NCI-H2171 (cell line): ENCODE measurements around the gene SIL1.

ENCODE experiments used
- DNase-seq: peaks from one replicate; lab custom pipeline; 2025; lab: John Stamatoyannopoulos, UW

SIL1 gene

DNA sequence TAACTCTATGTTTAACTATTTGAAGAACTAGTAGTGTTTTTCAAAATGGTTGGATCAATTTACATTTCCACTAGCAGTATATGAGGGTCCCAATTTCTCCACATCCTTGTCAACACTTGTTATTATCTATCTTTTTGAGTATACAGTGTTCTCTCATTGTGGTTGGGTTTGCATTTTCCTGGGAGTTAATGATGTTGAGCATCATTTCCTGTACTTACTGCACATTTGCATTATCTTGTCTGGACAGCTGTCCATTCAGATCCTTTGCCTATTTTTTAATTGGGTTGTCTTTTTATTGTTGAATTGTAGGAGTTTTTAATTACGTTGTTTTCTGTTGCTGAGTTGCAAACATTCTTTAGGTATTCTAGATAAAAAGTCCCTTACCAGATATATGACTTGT, 219.6 kb downstream of the SIL1 start:
- no peak for DNase-seq

DNA sequence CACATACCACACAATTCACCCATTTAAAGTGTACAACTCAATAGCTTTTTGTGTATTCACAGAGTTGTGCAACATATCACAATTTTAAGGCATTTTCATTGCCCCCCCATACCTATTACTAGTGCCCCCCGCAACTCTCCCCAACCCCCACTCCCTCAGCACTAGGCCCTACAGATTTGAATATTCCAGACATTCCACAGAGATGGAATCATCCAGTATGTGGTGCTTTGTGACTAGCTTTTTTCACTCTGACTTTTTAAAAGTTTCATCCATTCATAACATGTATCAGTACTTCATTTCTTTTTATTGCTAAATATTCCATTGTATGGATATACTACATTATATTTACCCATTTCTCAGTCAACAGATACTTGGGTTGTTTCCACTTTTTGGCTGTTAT, 220.1 kb downstream of the SIL1 start:
- DNase-seq, result no peak

DNA sequence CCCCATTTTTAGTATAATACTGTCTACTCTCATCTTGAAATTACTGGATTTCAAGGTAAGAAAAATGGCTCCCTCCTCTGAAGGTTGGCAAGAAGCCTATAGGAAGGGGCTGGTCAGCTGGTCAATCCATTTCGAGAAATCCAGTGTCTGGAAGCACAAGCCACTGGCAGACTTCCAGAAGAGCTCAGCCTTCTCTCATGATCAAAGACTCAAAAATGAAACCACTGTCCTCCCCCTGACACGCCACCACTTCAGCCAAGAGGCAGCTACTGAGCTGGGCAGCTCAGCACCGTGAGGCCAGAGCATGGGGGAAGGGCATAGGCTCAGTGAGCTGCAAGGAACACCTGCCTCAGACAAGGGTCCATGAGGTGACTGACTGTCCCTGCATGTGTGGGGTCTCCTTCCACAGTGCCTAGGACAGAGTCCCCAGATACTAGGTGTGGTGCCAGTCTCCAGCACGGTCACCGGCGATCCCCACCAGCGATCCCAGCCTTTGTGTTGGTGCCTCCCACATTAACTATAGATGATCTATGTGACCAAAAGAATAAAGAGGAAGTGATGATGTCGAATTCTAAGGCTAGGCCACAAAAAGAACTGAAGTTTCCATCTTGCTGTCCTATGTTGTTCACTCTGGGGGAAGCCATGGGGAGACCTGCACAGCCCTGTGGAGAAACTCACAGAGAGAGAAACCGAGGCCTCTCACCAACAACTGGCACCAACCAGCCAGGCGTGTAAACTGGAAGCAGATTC, 222.9 kb downstream of the SIL1 start:
- no peak for DNase-seq

DNA sequence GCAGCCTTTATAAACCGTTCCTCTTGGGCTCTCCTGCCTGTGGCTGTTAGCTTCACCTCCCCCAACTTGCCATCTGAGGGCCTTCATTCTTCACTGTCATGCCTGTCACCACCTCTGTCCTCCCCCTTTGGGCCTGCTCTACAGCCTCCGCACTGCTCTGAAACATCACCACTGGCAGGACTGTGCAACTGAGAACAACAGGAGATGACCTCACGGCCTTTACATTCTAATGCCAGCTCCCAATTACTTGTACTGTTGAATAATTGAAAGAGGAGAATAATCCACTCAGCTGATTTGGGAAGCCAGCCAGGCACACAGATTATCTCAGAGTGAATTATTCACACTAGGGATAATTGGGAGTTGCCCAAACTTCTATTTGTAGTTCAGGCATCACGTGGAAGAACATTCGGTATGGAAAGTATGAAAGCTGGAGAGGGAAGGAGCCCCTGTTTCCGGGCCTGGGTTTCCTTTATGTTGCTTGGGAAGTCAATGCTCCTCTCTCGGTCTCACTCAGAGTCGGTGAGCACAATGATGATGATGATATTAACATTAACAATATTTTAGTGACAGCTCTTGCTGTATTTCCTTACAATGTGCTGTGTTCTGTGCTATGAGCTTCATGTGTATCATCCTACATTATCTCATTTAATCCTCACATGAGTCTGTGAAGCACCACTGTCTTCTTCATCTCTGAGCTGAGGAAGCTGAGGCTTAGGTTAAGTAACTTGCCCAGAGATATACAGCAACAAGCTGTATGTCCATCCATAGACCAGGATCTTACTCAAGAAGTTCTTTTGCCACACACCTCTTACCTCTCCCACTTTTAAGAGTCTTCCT, 223.7 kb downstream of the SIL1 start:
- DNase-seq, result no peak

DNA sequence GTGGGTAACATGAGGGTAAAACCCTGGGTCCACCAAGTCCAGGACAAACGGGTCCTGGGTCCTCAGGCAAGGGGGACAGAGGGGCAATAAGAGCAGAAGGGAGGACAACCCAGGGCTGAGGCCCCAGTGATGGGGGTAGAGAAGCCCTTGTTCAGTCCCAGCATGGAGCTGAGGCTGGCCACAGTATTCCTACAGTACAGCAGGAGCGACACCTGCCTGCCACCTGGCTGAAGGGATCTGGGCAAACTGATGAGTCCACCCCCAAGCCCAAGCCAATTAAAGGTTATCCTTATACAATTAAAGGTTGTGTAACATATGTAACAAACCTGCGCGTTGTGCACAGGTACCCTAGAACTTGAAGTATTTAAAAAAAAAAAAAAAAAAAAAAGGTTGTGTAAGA, 225.3 kb downstream of the SIL1 start:
- no peak for DNase-seq

DNA sequence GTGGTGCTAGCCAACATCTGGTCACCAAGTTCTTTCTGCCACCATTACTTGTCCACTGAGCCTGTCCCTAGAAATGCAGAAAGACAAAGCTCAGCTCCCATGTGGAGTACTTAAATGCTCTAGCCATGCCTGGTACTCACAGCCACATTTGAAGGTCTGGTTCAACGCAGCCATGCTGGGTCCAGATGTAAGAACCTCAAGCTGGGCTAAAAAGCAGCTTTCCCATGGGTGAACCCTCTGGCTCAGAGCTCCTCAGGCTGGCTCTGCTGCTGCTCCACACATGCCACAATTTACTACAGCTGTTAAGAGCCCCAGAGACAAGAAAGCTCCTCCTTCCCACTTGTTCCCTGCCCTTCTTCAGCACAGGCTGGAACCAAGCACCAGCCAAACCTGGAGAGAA, 225.9 kb downstream of the SIL1 start:
- no peak for DNase-seq

DNA sequence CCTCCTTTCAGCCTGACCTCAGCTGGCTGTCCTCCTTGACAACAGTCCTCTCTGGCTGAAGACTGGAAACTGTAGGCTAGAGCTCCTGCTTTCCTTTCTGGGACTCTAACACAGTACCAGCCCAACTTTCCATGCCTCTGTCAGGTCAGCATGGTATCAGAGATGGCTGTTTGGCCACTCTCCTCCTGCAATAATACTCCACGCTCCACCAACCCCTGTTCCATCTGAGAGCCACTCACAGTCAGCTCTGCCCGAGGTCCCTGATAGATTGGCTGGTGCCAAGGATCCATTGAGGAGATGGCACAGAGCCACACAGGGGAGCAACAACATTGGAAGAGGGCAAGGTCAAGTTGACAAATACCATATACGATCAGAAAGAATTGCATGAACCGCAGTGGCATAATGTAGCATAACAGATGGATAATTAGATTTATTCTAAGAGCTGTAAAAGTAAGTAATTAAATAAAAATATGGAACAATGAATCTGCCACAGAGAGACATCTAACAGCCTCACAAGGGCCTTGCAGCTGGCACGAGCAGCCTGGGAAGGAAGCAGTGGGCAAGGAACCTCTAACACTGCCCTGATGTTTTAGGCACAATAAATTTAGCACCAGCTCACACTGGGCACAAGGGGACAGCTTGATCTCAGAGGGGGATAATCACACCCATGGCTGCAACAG, 228.7 kb downstream of the SIL1 start:
- DNase-seq, result no peak

DNA sequence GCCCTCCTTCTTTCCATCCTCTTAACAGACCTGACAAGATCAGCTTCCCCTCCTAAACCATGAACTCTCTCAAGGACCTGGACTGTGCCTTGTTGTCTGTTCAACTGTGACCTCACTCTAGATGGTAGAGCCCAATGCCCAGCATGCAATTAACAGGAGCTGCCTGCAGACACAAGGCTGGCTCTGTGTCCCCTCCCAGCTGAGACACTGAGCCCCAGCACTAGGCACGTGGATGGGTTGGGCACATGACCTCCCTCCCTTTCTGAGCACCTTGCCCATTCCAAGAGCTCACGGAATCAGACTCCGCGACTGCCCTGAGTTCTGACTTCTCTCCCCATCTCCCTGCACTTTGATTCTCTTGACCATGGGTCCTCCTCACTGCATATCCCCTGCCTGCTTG, 229.6 kb downstream of the SIL1 start:
- DNase-seq, result no peak

DNA sequence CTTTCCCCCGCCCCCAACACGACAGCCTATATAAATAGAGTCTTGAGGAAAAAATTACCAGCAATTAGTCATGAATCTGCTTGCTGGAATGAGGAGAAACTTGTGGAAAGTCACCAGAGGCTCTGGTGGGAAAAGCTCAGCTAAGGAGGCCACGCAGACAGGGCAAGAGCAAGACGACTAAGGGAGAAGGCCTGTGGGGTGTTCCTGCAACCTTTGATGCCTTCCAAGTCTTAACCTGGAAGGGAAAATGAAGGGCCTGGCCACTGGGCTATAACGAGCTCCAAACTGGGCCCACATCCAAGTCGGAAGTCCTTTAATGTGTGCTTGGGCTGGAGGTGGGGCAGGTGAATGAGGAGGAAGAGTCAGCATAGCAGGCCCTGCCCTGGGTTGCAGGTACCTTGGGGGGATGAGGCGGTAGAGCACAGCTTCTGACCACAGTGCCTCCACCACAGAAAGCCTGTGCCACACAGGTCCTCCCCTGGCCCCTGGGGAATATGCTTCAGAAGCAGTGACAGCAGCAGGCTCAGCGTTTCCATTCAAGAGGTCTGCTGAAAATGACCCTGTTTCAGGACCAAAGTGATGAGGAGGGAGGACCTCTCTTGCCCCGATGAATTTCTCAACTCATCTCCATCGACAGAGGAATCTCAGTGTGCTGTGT, 230.2 kb downstream of the SIL1 start:
- DNase-seq, result no peak

DNA sequence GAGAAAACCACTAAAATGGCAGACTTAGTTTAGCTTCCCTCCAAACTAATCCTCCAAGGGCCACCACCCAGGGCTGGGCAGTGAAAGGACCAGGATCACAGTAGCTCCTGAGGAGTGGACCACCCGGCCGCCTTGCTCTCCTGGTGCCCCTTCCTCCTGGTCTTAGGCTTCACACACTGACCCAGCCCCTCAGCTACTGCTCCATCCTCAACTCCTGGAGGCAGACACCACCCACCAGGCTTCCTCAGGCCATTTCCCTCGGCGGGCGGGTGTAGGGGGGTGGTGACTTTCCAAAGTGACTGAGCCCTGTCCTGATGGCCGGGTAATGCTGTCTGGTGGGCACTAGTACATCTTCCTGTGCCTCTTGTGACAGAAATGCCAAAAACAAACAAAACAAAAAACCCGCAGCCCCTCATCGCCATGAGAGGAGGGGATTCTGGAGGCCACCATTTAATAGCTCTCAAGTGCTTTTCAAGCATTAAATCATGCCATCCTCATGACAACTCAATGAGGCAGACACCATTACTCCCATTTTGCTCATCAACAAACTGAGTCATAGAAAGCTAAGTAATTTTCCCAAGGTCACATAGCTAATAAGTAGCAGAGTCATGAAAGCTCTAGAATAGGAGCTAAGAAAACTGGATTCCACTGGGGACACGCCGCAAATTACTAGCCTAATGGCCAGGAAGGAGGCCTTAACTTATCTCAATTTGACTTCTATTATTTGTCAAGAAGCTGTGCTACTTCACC, 231.8 kb downstream of the SIL1 start:
- DNase-seq, result no peak

DNA sequence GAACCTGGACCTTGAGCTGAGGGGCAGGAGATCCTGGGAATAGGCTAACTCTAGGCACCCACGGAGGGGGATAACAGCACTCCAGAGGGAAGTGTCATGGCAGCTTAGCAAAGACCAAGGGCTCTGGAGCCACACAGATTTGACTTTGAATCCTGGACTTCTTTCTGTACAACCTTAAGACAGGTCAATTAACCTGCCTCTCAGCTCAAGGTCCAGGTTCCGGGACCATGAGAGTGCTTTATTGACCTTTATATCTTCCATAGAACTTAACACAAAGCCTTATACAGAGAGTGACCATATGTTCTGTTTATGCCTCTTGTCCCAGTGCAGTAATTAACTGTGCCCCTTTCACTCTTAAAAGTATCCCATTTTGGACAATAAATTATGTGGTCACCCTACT, 232.5 kb downstream of the SIL1 start:
- no peak for DNase-seq

DNA sequence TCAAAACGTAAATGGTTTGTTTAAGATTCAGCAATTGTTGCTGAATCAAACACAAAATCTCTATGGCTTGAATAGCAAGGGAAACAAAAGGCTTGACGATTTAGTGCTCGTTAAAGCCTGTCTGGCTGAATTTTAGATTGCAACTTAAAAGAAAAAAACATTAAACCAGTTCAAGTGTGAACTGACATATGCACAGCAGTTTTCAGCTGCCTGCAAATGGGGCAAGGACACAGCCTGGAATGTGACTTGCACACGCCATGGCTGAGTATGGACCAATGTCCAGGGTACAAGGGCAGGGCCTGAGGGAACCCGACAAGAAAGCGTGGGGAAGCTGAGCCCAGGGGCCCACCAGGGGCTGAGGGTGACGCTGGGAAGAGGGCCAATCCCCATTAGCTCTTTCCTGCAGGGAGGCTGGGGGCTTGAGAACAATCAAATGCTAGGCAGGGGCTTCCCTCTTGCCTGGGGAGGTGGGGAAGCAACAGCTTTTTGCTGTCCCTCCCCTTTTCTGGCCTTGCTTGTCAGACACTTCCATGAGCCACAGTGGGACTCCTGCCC, 233.4 kb downstream of the SIL1 start:
- DNase-seq, result no peak

DNA sequence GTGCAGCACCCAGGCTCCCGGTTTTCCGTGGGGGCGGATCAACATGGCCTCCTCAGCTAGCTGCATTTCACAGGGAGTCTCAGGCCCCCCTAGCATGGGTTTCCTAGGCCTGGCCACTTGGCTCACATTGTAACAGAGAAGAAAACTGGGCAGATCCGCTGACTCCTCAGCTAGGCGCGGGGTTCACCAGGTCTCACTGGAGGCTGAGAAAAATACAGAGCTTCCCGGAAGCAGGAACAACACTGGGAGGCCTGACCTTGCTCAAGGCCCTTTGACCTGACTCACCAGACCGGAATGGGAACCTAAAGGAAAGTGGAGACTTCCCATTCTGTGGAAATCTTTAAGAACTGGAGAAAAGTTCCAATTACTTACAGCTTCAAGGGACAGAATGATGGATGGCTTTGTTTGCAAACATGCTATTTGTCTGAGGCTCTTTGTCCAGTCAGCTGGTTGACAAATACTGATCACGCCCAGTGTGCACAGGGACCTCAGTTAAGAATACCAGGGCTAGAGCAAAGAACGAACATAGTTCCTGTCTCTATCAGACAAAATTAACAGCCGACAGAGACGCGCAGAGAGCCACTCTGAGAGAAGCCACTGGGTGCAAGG, 234.3 kb downstream of the SIL1 start:
- no peak for DNase-seq

DNA sequence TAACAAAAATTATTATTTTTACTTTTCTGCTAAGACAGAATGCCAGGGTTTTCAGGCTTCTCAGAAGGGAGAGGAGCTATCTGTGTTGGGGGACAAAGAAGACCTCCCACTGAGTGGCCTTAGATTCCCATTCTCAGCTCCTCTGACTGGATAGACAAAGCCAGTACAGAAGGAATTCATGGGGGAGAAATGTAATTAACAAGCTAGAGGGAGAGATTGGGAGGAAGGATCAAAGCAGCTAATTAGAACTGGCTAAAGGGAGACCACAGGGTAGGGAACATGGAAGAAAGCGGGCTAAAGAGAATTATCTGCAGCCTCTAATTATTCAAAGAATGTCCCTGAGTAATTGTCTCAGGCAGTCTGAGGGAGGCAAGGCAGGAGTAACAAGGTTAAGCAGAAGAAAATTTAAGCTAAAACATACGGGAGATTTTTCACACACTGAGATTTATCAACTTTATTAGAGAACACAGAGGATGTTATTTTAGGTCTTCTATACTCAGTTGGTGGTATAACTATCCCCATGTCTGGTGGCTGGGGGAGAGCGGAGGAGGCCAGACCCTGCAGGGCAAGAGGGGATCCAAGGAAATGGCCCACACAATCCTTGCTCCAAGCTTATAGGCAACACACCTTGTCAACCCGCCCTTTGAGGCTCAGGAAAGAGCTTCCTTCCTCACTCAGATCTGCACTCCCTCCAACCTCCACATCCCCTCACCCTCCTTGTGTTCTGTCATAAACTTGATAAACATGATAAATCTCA, 235.4 kb downstream of the SIL1 start:
- DNase-seq, result no peak

DNA sequence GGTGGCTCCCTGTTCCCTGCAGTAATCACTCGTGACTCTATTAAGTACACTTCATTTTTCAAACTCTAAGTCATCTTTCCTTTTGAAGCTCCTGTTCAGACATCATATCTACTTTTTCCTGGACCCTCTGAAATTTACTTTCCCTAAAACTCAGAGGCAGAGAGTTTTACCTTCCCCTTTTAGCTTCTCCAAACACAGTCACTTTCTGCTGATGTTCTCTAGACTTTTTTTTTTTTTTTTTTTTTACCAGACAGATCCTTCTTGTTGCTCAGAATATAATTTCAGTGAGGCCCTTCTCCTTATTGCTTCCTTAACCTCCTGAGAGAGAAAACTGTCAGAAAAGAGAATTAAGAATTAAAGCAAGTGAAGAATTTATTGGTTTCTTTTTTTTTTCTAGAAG, 236.4 kb downstream of the SIL1 start:
- DNase-seq, result no peak

DNA sequence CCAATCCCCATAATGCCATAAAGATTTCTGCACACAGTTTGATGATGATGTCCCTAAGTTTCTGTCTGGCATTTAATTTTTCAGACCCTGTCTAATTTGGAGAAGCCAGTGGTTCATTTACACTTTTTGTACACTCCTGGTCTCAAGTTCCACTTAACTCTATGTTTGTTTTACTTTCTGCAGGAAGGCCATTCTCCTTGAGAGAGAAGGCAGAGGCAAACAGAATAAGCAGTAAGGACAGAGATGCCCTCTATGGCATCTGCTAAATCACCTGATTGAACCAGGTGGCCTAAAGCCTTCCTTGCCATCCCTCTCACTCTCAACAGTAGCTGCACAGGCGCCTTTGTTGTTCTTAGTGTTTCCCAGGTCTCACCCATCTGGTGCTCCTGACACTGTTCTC, 236.9 kb downstream of the SIL1 start:
- DNase-seq, result no peak

DNA sequence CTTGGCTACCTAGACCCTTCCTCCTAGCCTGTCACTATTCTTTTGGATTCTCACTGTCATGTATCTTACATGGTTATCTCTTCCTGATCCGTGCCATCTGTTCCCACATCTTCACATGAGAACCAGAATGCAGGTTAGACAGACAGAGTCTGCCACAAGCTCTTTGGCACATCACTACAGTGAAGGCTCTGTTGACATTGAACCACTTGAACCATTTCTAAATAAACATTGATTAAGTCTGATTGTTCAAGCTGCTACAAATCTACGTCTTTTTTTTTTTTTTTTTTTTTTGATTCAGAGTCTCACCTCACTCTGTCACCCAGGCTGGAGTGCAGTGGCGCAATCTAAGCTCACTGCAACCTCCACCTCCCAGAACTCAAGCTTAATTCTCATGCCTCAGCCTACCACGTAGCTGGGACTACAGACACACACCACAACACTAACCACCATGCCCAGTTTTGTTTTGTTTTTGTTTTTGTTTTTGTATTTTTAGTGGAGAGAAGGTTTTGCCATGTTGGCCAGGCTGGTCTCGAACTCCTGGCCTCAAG, 237.9 kb downstream of the SIL1 start:
- DNase-seq, result peak; percentile 54

DNA sequence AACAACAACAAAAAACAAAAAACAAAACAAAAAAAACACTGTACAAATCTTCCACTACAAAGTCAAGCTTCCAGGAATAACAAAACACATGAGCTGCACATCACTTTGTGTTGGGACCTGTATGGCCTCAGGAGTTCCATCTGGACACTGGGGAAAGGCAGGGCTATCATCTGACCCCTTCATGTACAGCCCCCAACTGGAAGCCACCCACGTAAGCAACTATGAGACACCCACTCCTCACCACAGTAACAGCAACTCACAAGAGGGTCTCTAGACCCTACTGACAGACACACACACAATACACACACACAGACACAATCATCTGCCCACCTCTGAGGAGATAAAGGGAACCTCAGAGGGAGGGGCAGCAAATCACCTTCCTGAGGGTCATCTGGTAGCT, 241.4 kb downstream of the SIL1 start:
- no peak for DNase-seq

DNA sequence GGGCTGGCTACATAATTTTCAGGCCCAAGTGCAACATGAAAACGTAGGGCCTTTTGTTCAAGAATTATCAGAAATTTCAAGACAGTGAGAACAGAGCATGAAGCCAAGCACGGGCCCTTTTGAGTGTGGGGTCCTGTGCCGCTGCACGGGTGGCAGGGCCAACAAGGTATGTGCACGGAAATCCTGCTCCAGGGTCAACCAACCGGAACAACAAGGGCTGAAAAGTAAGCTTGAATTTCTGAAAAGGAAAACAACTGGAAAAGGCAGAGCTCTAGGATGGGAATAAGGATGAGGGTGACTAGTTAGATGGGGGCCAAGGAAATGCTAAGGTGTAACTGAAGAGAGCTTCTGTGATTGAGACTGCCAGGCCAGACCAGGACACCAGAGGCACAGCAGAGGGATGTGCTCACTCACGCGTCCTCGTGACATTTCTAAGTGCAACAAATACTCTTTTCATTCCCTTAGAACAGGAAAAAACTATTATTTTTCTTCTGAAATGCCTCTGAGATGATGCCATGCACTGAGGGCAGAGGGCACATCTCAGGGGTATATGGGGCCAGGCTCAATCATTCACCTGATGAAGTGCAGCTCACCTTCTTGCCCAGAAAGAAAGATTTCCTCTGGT, 242.4 kb downstream of the SIL1 start:
- no peak for DNase-seq
